ENCODE results near the gene RABAC1. TPM values are rescaled to one million over a fixed set of nuclear protein-coding genes. Genes with fewer than 3 reads are reported as not detected.

Gene RABAC1
- total and polyA plus RNA-seq, 2 donors (not counting 3 experiments of a cell fraction or from before 2014, with no cell fraction given): 178 to 591 TPM

GRCh38 chr19:41999071-41999877 lies 40.2 kb upstream of the RABAC1 start:
- no peak overlapping the region for H3K4me2 ChIP-seq (ENCODE audit: insufficient read depth, low read length)
- dilution Hi-C loops (cut with MboI; ENCODE audit: extremely low pct_ligation_motif_present, low sequenced_read_pairs): no loop called here
- no TSS peak for BruUV-seq (replicated peaks)
- no peak overlapping the region for H2AFZ ChIP-seq (ENCODE audit: low read depth, low read length)
- H3K9me3 ChIP-seq (replicated peaks; ENCODE audit: control insufficient read depth, insufficient read depth, low read length): no peaks in the 10 kb centered on the region
- CTCF ChIA-PET: interaction anchor here (0.5 to 2.0 kb wide), 5 partner anchors 11 to 1097 kb away, joined by 3 to 9 read pairs (median 3); no protein-coding TSS in a partner anchor
- no peaks in the 10 kb centered on the region for H4K20me1 ChIP-seq (replicated peaks; ENCODE audit: control insufficient read depth, extremely low read depth, insufficient read depth, low read length)
- H3K27ac ChIP-seq (ENCODE audit: insufficient read depth, low read depth, low read length): no peak overlapping the region
- FAIRE-seq (no peak), DNase-seq (ENCODE audit: low read depth, low spot score) (no peak)
- peaks cover 19 to 30% of the 10 kb centered on the region in 2 experiments for H3K27me3 ChIP-seq (ENCODE audit: control insufficient read depth in 2 of 2, insufficient read depth in 2 of 2, low read length in 2 of 2)
- no peaks in the 10 kb centered on the region for H3K79me2 ChIP-seq (ENCODE audit: control insufficient read depth, insufficient read depth, low read length)
- no peak overlapping the region for H3K4me3 ChIP-seq (replicated peaks in 1 of 3; ENCODE audit: insufficient read depth in 1 of 3, low read depth in 1 of 3, low read length in 3 of 3)
- POLR2A ChIA-PET: no interaction called here
- no peak overlapping the region for H3K9ac ChIP-seq (replicated peaks; ENCODE audit: extremely low read depth, insufficient read depth, low read length)
- no peaks in the 10 kb centered on the region for H3K4me1 ChIP-seq (ENCODE audit: control insufficient read depth, extremely low read depth, insufficient read depth, low read length)
- H3K36me3 ChIP-seq (ENCODE audit: control insufficient read depth in 2 of 2, extremely low read depth in 1 of 2, insufficient read depth in 2 of 2, low read length in 2 of 2): no peaks in the 10 kb centered on the region
- peak; percentile 94 for TF ChIP-seq EZH2 (IDR thresholded peaks at IDR 0.05; ENCODE audit: borderline replicate concordance, low read depth, low read length, severe bottlenecking)
- no peak for TF ChIP-seq JUN (IDR thresholded peaks at IDR 0.05; ENCODE audit: borderline replicate concordance, insufficient read depth, insufficient read length, low read depth)
- intact Hi-C loops (cut with micrococcal nuclease): no loop called here
- H3K9me1 ChIP-seq (replicated peaks; ENCODE audit: control insufficient read depth, extremely low read depth, insufficient read depth, low read length): no peaks in the 10 kb centered on the region

- peak; percentile 71 for TF ChIP-seq EZH2 (IDR thresholded peaks at IDR 0.05; ENCODE audit: borderline replicate concordance, low read depth, low read length, severe bottlenecking)
- no peak for TF ChIP-seq JUN (IDR thresholded peaks at IDR 0.05; ENCODE audit: borderline replicate concordance, insufficient read depth, insufficient read length, low read depth)
- peak; percentile 72 to 82 for TF ChIP-seq CTCF (IDR thresholded peaks at IDR 0.05; ENCODE audit: extremely low read depth in 1 of 2, insufficient read depth in 1 of 2, low read depth in 1 of 2, low read length in 2 of 2)
- Histone ChIP-seq H4K20me1 (replicated peaks; ENCODE audit: control insufficient read depth, extremely low read depth, insufficient read depth, low read length) (no peaks in the 10 kb centered on the region), H3K4me3 (replicated peaks in 1 of 3; ENCODE audit: insufficient read depth in 1 of 3, low read depth in 1 of 3, low read length in 3 of 3) (no peak overlapping the region), H3K79me2 (ENCODE audit: control insufficient read depth, insufficient read depth, low read length) (no peaks in the 10 kb centered on the region), H3K9ac (replicated peaks; ENCODE audit: extremely low read depth, insufficient read depth, low read length) (no peak overlapping the region), H3K27ac (ENCODE audit: insufficient read depth, low read depth, low read length) (no peak overlapping the region), H3K4me2 (ENCODE audit: insufficient read depth, low read length) (no peak overlapping the region), H3K4me1 (ENCODE audit: control insufficient read depth, extremely low read depth, insufficient read depth, low read length) (no peaks in the 10 kb centered on the region), H3K9me3 (replicated peaks; ENCODE audit: control insufficient read depth, insufficient read depth, low read length) (no peaks in the 10 kb centered on the region), H3K9me1 (replicated peaks; ENCODE audit: control insufficient read depth, extremely low read depth, insufficient read depth, low read length) (no peaks in the 10 kb centered on the region), H3K36me3 (ENCODE audit: control insufficient read depth in 2 of 2, extremely low read depth in 1 of 2, insufficient read depth in 2 of 2, low read length in 2 of 2) (no peaks in the 10 kb centered on the region), H3K27me3 (ENCODE audit: control insufficient read depth in 2 of 2, insufficient read depth in 2 of 2, low read length in 2 of 2) (peaks cover 19 to 30% of the 10 kb centered on the region in 2 experiments), H2AFZ (ENCODE audit: low read depth, low read length) (no peak overlapping the region)
- dilution Hi-C loops (cut with MboI; ENCODE audit: extremely low pct_ligation_motif_present, low sequenced_read_pairs): no loop called here
- intact Hi-C loops (cut with micrococcal nuclease): loop anchor here (1.0 kb wide), 1 partner anchor 94 kb away; no protein-coding TSS in a partner anchor
- ChIA-PET POLR2A (no interaction called here), CTCF (interaction anchor here (0.5 to 2.0 kb wide), 2 partner anchors 36 to 1096 kb away, joined by 3 to 9 read pairs; no protein-coding TSS in a partner anchor)
- FAIRE-seq (no peak), DNase-seq (ENCODE audit: low read depth, low spot score) (no peak)
- BruUV-seq (replicated peaks): no TSS peak
These were observed 39.3 kb upstream of the RABAC1 start for GRCh38 chr19:41998246-41999020.

Data from endothelial cell of umbilical vein (primary cell).